Karpas-422 (cell line): Measurements from ENCODE around the gene NEUROD2. TPM values are rescaled to one million over a fixed set of nuclear protein-coding genes. Genes with fewer than 3 reads are reported as not detected.

Source experiments
- DNase-seq: peaks from one replicate; pipeline ENCODE4 v3.0.0-alpha.2; 2015
- H2AFZ ChIP-seq: fragments of 200-600 bp; sonication (generic); 2 replicates; pipeline ENCODE4 v1.6.1; 2014; ENCODE audit warnings: antibody characterized with exemption, low read length, mixed read lengths
- H3K27ac ChIP-seq: fragments of 200-600 bp; sonication (generic); 2 replicates; pipeline ENCODE4 v1.5.1; 2014; ENCODE audit warnings: mild to moderate bottlenecking, low read length, moderate library complexity
- H3K27me3 ChIP-seq: fragments of 200-600 bp; sonication (generic); 2 replicates; pipeline ENCODE4 v1.6.1; 2014; ENCODE audit warnings: low read length, mixed read lengths
- H3K36me3 ChIP-seq: fragments of 200-600 bp; sonication (generic); 2 replicates; pipeline ENCODE4 v1.6.1; 2014; ENCODE audit warnings: low read length, mixed read lengths; ENCODE audit not compliant: insufficient read depth
- H3K4me1 ChIP-seq: fragments of 200-600 bp; sonication (generic); 2 replicates; pipeline ENCODE4 v1.6.1; 2014; ENCODE audit warnings: mild to moderate bottlenecking, low read length, mixed read lengths
- H3K4me2 ChIP-seq: fragments of 200-600 bp; sonication (generic); 2 replicates; pipeline ENCODE4 v1.6.1; 2014; ENCODE audit warnings: low read length, low read depth, mild to moderate bottlenecking; ENCODE audit not compliant: poor library complexity, severe bottlenecking
- H3K4me3 ChIP-seq: fragments of 200-600 bp; sonication (generic); 2 replicates; pipeline ENCODE4 v1.5.1; 2014; ENCODE audit warnings: mild to moderate bottlenecking, antibody characterized with exemption, low read length, mixed read lengths
- H3K79me2 ChIP-seq: fragments of 200-600 bp; sonication (generic); 2 replicates; pipeline ENCODE4 v1.6.1; 2014; ENCODE audit warnings: mild to moderate bottlenecking, low read length, mixed read lengths
- H3K9ac ChIP-seq: fragments of 200-600 bp; sonication (generic); 2 replicates; pipeline ENCODE4 v1.6.0; 2014; ENCODE audit warnings: low read length
- H3K9me2 ChIP-seq: fragments of 200-600 bp; sonication (generic), shearing (Covaris generic); replicated peaks from 2 replicates; pipeline ENCODE4 v1.6.0; 2014; ENCODE audit warnings: mild to moderate bottlenecking, low read length, moderate library complexity; ENCODE audit not compliant: insufficient read depth
- H3K9me3 ChIP-seq: fragments of 300-700, 200-600 bp; sonication (generic); 2 replicates; pipeline ENCODE4 v1.6.1; 2014; ENCODE audit warnings: low read length, mixed read lengths
- H4K20me1 ChIP-seq: fragments of 200-600 bp; sonication (generic); 2 replicates; pipeline ENCODE4 v1.6.1; 2014; ENCODE audit warnings: mild to moderate bottlenecking, antibody characterized with exemption, low read length, low read depth; ENCODE audit not compliant: insufficient read depth
- total RNA-seq: library from RNA; depleted of rRNA; stranded (reverse); fragments of >200 nt; shearing (Covaris generic); gene quantifications from 2 replicates; pipeline ENCODE4 v1.2.3, GENCODE V29; 2014; ENCODE audit warnings: low replicate concordance

The NEUROD2 gene
- total RNA-seq, 1 experiment from 2014 or later = not detected

GRCh38 chr17:39576187-39576586 lies 31.5 kb downstream of the NEUROD2 start:
- Histone ChIP-seq H3K9me3 (no peaks in the 10 kb centered on the region), H3K27ac (no peak overlapping the region), H3K9ac (no peak overlapping the region), H3K4me2 (no peak overlapping the region), H4K20me1 (no peaks in the 10 kb centered on the region), H3K27me3 (no peaks in the 10 kb centered on the region), H3K79me2 (no peaks in the 10 kb centered on the region), H3K4me3 (no peak overlapping the region), H3K9me2 (no peaks in the 10 kb centered on the region), H3K36me3 (peaks cover 3% of the 10 kb centered on the region), H3K4me1 (peaks cover 16% of the 10 kb centered on the region), H2AFZ (no peak overlapping the region)
- DNase-seq = peak; percentile 75

- Histone ChIP-seq H2AFZ (peak overlapping the region; percentile 52; the same call in 1 of the 2 replicates), H3K9ac (peak overlapping the region; percentile 86), H3K4me2 (peak overlapping the region; percentile 94), H3K27ac (no peak overlapping the region), H3K79me2 (no peaks in the 10 kb centered on the region), H3K4me1 (peaks cover 16% of the 10 kb centered on the region), H4K20me1 (no peaks in the 10 kb centered on the region), H3K9me3 (peaks cover 7% of the 10 kb centered on the region; the same call in 1 of the 2 replicates), H3K9me2 (no peaks in the 10 kb centered on the region), H3K27me3 (no peaks in the 10 kb centered on the region), H3K4me3 (peak overlapping the region; percentile 81), H3K36me3 (peaks cover 26% of the 10 kb centered on the region)
- peak; percentile 82 for DNase-seq
Observed at GRCh38 chr17:39573447-39574298, 34.0 kb downstream of the NEUROD2 start.

- Histone ChIP-seq H4K20me1 (no peaks in the 10 kb centered on the region), H3K4me1 (peaks cover 16% of the 10 kb centered on the region), H3K36me3 (peaks cover 31% of the 10 kb centered on the region), H3K9me2 (no peaks in the 10 kb centered on the region), H3K27ac (no peak overlapping the region), H3K9me3 (peaks cover 7% of the 10 kb centered on the region; the same call in 1 of the 2 replicates), H3K4me2 (no peak overlapping the region), H3K9ac (no peak overlapping the region), H3K4me3 (no peak overlapping the region), H3K27me3 (no peaks in the 10 kb centered on the region), H2AFZ (no peak overlapping the region), H3K79me2 (no peaks in the 10 kb centered on the region)
- no peak for DNase-seq
Observed at GRCh38 chr17:39572121-39572520, 35.6 kb downstream of the NEUROD2 start.

GRCh38 chr17:39569126-39569525 lies 38.6 kb downstream of the NEUROD2 start:
- Histone ChIP-seq H3K36me3 (peaks cover 32% of the 10 kb centered on the region), H3K27ac (no peak overlapping the region)

GRCh38 chr17:39568702-39569101 lies 39.0 kb downstream of the NEUROD2 start:
- DNase-seq = no peak
- H2AFZ ChIP-seq = no peak overlapping the region
- no peak overlapping the region for H3K4me3 ChIP-seq
- no peaks in the 10 kb centered on the region for H4K20me1 ChIP-seq
- H3K9me2 ChIP-seq = no peaks in the 10 kb centered on the region
- H3K4me1 ChIP-seq = peaks cover 13% of the 10 kb centered on the region
- peaks cover 32% of the 10 kb centered on the region for H3K36me3 ChIP-seq
- H3K27me3 ChIP-seq = no peaks in the 10 kb centered on the region
- H3K9ac ChIP-seq = no peak overlapping the region
- H3K4me2 ChIP-seq = no peak overlapping the region
- no peaks in the 10 kb centered on the region for H3K79me2 ChIP-seq
- peaks cover 7% of the 10 kb centered on the region; the same call in 1 of the 2 replicates for H3K9me3 ChIP-seq
- no peak overlapping the region for H3K27ac ChIP-seq

More at GRCh38 chr17:39569126-39569525, 38.6 kb downstream of the NEUROD2 start:
- peaks cover 7% of the 10 kb centered on the region; the same call in 1 of the 2 replicates for H3K9me3 ChIP-seq
- H3K4me3 ChIP-seq = no peak overlapping the region
- peaks cover 13% of the 10 kb centered on the region for H3K4me1 ChIP-seq
- no peaks in the 10 kb centered on the region for H4K20me1 ChIP-seq
- H3K27me3 ChIP-seq = no peaks in the 10 kb centered on the region
- DNase-seq = no peak
- no peak overlapping the region for H3K9ac ChIP-seq
- H2AFZ ChIP-seq = no peak overlapping the region
- no peak overlapping the region for H3K4me2 ChIP-seq
- H3K9me2 ChIP-seq = no peaks in the 10 kb centered on the region
- no peaks in the 10 kb centered on the region for H3K79me2 ChIP-seq

GRCh38 chr17:39566094-39566850 lies 41.4 kb downstream of the NEUROD2 start:
- H3K36me3 ChIP-seq = peaks cover 30% of the 10 kb centered on the region
- no peaks in the 10 kb centered on the region for H3K27me3 ChIP-seq

GRCh38 chr17:39564211-39564848 lies 43.4 kb downstream of the NEUROD2 start:
- H3K4me1 ChIP-seq = peaks cover 26% of the 10 kb centered on the region
- H3K79me2 ChIP-seq = no peaks in the 10 kb centered on the region
- peak; percentile 58 for DNase-seq
- H3K27me3 ChIP-seq = no peaks in the 10 kb centered on the region
- no peak overlapping the region for H3K4me2 ChIP-seq
- H3K27ac ChIP-seq = peak overlapping the region; percentile 51
- no peaks in the 10 kb centered on the region for H3K9me2 ChIP-seq
- no peaks in the 10 kb centered on the region for H4K20me1 ChIP-seq
- H3K9me3 ChIP-seq = no peaks in the 10 kb centered on the region
- no peak overlapping the region for H3K9ac ChIP-seq
- no peak overlapping the region for H3K4me3 ChIP-seq
- H3K36me3 ChIP-seq = peaks cover 15% of the 10 kb centered on the region
- H2AFZ ChIP-seq = no peak overlapping the region

More at GRCh38 chr17:39566094-39566850, 41.4 kb downstream of the NEUROD2 start:
- H3K4me3 ChIP-seq = no peak overlapping the region
- H3K9me3 ChIP-seq = peaks cover 7% of the 10 kb centered on the region; the same call in 1 of the 2 replicates
- H3K27ac ChIP-seq = no peak overlapping the region
- H2AFZ ChIP-seq = no peak overlapping the region
- no peak for DNase-seq
- no peak overlapping the region for H3K9ac ChIP-seq
- H4K20me1 ChIP-seq = no peaks in the 10 kb centered on the region
- H3K9me2 ChIP-seq = no peaks in the 10 kb centered on the region
- no peaks in the 10 kb centered on the region for H3K79me2 ChIP-seq
- peaks cover 26% of the 10 kb centered on the region for H3K4me1 ChIP-seq
- H3K4me2 ChIP-seq = no peak overlapping the region
